ENCODE measurements around the gene FAM120A.

FAM120A gene

DNA sequence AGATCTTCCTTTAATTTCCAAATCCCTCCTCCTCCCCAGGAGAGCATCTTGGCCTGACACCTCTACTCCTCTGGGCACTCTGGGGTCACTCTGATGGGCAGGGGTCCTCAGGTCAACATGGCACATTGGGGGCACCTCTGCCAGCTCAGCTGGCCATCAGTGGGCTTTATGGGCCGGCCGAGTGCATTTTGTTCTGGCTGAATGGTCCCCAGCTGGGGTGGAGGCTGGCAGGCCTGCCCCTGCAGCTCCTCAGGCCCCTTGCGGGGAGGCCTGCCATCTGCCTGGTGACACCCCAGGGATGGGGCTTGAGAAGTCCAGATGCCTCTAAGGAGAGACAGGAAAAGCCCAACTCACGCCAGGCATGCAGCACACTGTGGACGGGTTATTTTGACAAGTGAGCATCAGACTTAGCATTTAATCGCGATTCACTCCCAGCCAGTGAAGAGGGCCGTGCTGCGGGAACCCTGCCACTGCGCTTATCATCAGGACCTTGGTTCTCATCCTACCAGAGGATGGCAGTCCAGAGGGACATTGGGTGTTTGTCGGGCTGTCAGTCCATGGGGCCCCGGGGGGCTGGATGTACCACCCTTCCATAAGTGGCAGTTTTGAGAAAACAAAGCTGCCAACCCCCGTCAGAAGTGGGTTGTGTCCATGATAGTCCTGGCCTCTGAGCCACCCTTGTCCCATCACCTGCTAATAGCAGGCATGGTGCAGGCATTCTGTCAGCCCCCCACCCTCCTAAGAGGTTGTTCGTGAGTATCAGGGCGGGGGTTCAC, 146.6 kb downstream of the FAM120A start:
- DNase-seq = no peak

- no peak for DNase-seq
Observed at GRCh38 chr9:93598647-93599241, 147.3 kb downstream of the FAM120A start.

DNA sequence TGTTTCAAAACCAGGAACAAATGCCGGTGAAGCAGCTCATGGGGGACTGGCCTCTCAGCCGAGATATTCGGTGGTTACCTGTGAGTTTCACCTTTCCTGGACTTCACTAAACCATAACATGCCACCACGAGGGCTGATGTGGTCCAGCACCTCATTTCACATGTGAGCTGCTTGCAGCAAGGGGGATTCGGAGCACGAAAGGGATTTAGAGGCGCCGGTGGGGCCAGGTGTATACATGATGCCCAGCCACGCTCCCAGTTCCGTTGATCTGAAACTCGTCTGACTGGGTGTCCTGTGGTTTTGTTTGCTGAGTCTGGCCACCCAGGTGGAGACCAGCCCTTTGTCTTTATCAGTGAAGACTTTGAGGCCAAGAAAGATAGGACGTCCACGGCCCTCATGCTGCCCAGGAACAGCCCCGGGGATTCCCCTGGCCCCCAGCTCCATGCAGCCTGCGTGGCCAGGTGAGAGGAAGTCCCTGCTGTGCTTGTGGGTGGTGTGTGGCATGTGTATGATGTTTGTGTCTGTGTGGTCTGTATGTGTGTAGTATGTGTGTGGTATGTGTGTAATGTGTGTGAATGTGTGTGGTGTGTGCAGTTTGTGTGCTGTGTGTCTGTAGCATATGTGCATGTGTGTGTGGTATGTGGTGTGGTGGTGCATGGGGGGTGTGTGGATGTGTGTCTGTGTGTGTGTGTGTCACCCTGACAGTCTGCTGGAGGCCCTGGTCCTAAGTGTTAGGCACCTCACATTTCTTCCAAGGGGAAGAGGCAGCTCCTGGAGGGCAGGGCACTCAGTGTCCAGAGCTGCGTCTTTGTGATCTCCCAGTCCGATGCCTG, 148.3 kb downstream of the FAM120A start:
- DNase-seq = no peak

DNA sequence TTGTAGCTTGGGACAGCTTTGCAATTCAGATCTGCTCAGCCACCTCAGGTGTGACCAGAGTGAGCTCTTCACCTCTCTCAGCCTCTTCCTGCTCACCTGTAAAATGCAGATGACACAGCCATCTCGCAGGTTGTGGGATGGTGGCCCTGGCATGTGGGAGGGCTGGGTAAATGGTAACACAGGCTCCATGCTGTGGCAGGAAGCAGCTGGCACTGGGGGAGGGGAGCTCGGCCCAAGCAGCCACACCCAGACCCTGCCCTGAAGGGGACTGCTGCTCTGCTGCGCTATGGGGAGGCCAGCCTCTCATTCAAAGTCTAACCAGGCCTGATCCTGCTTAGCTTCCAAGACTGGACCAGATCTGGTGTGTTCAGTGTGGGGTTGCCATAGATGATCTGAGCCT, 149.0 kb downstream of the FAM120A start:
- no peak for DNase-seq

DNA sequence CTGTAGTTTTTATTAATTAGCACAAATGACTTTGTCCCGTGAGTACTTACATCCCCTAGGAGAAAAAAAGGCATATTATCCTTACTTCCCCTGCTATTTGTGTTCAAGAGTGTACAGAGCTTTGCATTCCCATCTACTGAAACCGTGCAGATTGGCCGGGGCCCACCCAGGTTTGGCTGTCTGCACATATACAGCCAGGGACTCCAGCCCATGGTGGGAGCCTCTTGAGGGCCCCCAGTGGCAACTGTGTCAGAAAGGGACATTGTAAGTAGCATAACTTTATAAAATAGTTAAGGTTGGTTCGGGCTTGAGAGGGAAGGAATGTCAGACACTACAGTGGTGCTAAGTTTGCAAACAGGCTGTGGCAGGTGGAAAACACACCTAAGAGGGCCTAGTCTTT, 149.6 kb downstream of the FAM120A start:
- no peak for DNase-seq

- DNase-seq = no peak
Observed at GRCh38 chr9:93601666-93602065, 150.2 kb downstream of the FAM120A start.

- DNase-seq = no peak
Observed at GRCh38 chr9:93603011-93603410, 151.5 kb downstream of the FAM120A start.

DNA sequence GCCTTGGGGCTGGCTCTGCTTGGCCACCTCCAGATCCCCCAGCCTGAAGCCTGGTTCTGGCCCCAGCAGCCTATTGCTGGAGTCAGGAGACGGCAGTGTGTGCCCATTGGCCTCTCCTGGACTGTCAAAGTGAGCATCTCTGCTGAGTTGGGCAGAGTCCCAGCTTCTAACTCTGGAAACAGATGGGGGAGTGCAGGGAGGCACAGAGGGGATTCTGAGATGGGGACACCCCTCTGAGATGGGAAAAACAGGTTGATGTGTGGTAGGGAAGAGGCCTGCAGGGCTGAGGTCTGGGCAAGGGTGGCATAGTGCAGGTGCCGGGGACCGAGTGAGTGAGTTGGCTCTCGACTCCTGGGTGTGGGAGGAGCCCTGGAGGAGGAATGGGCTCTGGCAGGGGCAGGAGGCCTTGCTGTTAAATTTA, 152.4 kb downstream of the FAM120A start:
- DNase-seq = no peak

GRCh38 chr9:93606187-93606586, 154.7 kb downstream of the FAM120A start:
- DNase-seq = no peak

DNA sequence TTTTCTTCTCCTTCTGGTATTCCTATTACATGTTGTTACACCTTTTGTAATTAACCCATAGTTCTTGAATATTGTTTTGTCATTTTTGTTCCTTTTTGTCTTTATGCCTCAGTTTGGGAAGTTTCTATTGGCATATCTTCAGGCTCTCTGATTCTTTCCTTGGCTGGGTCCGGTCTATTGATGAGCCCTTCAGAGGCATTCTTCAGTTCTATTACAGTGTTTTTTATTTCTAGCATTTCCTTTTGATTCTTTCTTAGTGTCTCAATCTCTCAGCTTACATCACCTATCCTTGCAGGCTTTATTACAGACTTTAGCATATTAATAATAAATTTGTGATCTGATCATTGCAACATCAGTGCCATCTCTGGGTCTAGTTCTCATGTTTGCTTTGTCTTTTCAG, 158.7 kb downstream of the FAM120A start:
- no peak for DNase-seq

- DNase-seq = no peak
Observed at GRCh38 chr9:93612052-93612795, 160.7 kb downstream of the FAM120A start.

DNA sequence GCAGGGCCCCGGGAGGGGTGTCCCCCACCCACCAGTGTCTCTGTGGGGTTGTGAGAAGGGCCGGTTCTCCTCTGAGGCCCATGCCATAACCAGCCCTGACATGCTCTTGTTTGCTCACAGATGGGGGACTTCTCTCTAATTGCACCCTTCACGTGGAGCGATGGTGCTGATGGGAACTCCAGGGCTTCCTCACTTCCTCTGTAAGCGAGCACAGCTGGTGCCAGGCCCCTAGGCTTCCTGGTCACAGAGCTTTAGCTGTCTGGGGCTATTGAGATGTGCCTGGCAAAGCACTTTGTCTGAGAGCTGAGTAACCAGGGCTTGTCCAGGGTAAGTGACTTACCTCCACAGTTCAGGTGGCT, 161.3 kb downstream of the FAM120A start:
- peak; percentile 24 for DNase-seq

DNA sequence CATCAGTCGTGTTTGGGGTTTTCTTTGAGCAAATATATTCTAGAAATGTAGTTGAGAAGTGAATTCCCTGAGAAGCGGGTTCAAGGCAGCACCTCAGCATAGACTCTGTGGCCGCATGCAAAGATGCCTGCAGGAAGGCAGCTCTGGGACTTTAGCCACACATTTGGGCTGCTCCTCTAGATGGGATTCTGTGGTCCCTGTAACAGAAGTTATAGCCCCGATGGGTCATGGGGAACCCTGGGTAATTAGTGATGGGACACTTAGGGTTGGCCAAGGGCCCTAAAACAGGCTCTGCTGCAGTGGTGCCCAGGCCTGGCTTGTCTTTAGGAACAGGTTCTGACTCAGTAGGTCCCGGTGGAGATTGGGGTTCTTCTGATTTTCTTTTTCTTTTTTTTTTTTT, 161.7 kb downstream of the FAM120A start:
- DNase-seq = no peak

- no peak for DNase-seq
Observed at GRCh38 chr9:93613791-93614190, 162.3 kb downstream of the FAM120A start.

DNA sequence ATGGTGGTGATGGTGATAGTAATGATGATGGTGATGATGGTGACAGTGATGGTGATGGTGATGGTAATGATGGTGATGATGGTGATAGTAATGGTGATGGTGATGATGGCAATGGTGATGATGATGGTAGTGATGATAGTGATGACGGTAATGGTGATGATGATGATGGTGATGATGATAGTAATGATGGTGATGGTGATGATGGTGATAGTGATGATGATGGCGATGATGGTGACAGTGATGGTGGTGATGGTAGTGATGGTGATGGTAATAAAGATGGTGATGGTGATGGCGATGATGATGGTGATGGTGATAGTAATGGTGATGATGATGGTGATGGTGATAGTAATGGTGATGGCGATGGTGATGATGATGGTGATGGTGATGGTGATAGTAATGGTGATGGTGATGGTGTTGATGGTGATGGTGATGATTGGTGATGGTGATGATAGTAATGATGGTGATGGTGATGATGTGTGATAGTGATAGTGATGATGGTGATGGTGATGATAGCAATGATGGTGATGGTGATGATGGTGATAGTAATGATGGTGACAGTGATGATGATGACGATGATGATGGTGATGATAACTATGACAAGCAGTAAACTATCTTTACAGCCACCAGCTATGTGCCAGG, 163.5 kb downstream of the FAM120A start:
- DNase-seq = no peak
